Breast epithelium (tissue), 3 donors: ENCODE results near the gene CAMK2D.

Experiments
- POLR2A ChIP-seq: fragments of 450-650 bp; IDR thresholded peaks from one replicate; pipeline ENCODE4 v1.6.1; 2016; ENCODE audit warnings: antibody characterized with exemption, mild to moderate bottlenecking, moderate library complexity
- POLR2AphosphoS5 ChIP-seq, 3 donors: sonication (generic); formaldehyde crosslinking; IDR thresholded peaks; one replicate each; pipeline ENCODE4 v1.6.1; 2017; ENCODE audit warnings: antibody characterized with exemption in 3 of 3
- TF ChIP-seq, protein P1 (sequence below), 3 donors: fragments of 450-650 bp; IDR thresholded peaks; one replicate each; pipeline ENCODE4 v1.5.1; 2016 to 2017; ENCODE audit warnings: antibody characterized with exemption in 3 of 3, mild to moderate bottlenecking in 3 of 3, moderate library complexity in 3 of 3

DNA sequence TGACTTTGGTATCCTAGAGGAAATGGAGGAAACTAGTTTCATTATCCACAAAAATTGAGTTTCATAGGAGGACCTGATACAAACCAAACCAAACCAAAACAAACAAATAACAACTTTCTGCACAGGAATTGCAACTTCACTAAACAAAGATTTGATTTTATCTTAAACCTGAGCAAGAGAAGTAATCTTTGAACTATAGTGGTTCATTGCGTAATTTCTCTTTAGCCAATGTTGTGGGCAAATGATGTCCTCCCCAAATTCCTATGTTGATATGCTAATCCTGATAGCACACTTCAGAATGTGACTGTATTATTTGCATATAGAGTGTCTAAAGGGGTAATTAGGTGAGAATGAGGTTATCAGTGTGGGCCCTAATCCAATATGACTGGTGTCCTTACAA, 102.4 kb downstream of the CAMK2D start:
- TF ChIP-seq, protein P1, sequence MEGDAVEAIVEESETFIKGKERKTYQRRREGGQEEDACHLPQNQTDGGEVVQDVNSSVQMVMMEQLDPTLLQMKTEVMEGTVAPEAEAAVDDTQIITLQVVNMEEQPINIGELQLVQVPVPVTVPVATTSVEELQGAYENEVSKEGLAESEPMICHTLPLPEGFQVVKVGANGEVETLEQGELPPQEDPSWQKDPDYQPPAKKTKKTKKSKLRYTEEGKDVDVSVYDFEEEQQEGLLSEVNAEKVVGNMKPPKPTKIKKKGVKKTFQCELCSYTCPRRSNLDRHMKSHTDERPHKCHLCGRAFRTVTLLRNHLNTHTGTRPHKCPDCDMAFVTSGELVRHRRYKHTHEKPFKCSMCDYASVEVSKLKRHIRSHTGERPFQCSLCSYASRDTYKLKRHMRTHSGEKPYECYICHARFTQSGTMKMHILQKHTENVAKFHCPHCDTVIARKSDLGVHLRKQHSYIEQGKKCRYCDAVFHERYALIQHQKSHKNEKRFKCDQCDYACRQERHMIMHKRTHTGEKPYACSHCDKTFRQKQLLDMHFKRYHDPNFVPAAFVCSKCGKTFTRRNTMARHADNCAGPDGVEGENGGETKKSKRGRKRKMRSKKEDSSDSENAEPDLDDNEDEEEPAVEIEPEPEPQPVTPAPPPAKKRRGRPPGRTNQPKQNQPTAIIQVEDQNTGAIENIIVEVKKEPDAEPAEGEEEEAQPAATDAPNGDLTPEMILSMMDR (IDR thresholded peaks at IDR 0.05): no peak
- TF ChIP-seq POLR2A (no peak), POLR2AphosphoS5 (IDR thresholded peaks at IDR 0.05) (no peak)
